Psoas muscle (tissue), 8 donors: ENCODE results near the gene PLA2G4B. TPM values are rescaled to one million over a fixed set of nuclear protein-coding genes. Genes with fewer than 3 reads are reported as not detected.

Source experiments
- ATAC-seq, 4 donors: fragments of 200-7000 bp; cut with Tn5 transposase; one replicate each; pipeline ENCODE4 v1.9.1; 2020; ENCODE audit warnings: moderate library complexity in 3 of 4, mild to moderate bottlenecking in 2 of 4
- DNase-seq, 2 donors: peaks; one replicate each; pipeline ENCODE4 v3.0.0-alpha.2; 2020
- H3K27ac ChIP-seq: fragments of 200-600 bp; one replicate; pipeline ENCODE4 v1.8.0; 2022
- H3K27me3 ChIP-seq, 3 donors: fragments of 200-600 bp in 1 of 3; one replicate each; pipeline versions ENCODE4 v1.6.1 to v1.8.0; 2013 to 2022; ENCODE audit warnings: low read length in 2 of 3, mild to moderate bottlenecking in 2 of 3, moderate library complexity in 1 of 3; ENCODE audit not compliant: insufficient read depth in 3 of 3
- H3K36me3 ChIP-seq, 2 donors: fragments of 200-600 bp in 1 of 2; one replicate each; pipeline versions ENCODE4 v1.6.1 to v1.8.0; 2013 to 2022; ENCODE audit warnings: low read depth in 1 of 2, mild to moderate bottlenecking in 1 of 2, moderate library complexity in 1 of 2; ENCODE audit not compliant: insufficient read depth in 1 of 2
- H3K4me1 ChIP-seq: fragments of 200-600 bp; one replicate; pipeline ENCODE4 v1.8.0; 2022
- H3K4me3 ChIP-seq: fragments of 200-600 bp; one replicate; pipeline ENCODE4 v1.8.0; 2022; ENCODE audit warnings: mild to moderate bottlenecking
- H3K9me3 ChIP-seq: fragments of 200-600 bp; one replicate; pipeline ENCODE4 v1.8.0; 2022
- CTCF ChIP-seq: fragments of 200-600 bp; IDR thresholded peaks from one replicate; pipeline ENCODE4 v1.8.0; 2022; ENCODE audit warnings: antibody characterized with exemption
- WGBS, 3 donors: extraction: QIAGEN DNeasy Blood & Tissue Kit; methylation state at CpG; one replicate each; pipeline versions ENCODE4 v1.1.6 to v1.1.7; 2013; 5-methylcytosine and 5-hydroxymethylcytosine counted together
- intact Hi-C, 2 donors: fragments of 100-400 bp; cut with DNase I; formaldehyde crosslinking; loops; one replicate each; pipeline versions ENCODE4 v1.11.0 to v1.14.2; 2022
- polyA plus RNA-seq, 3 donors: library from polyadenylated mRNA; stranded (reverse); fragments of 200-250 nt; gene quantifications; one replicate each; pipeline ENCODE4 v1.2.3, GENCODE V29; 2013
- total RNA-seq, 4 donors: library from RNA; stranded (reverse); fragmentation: NEBNext Ultra II Directional in 2 of 4; extraction: Animal tissue kit (Norgen Biotek cat#: 25700) in 2 of 4; gene quantifications; one replicate each; pipeline versions ENCODE4 v1.2.1 to v1.2.4, GENCODE V29; 2021 to 2023
- donor health status: healthy with polysubstance abuse.
- donor health status: DM: no; HTN: no; CAD: no; lungs with moderate emphysema.
- donor health status: Bipolar disorder and iron deficiency.
- donor health status: healthy.
- donor health status: DM: yes; HTN: yes; CAD: no.
- donor health status: DM: no; HTN: no; CAD: no.
- donor health status: DM: no; HTN: no; CAD: no.
- donor health status: DM: yes; HTN: yes; CAD: no.

PLA2G4B gene
- total and polyA plus RNA-seq, 7 donors, result 1.1 to 4.3 (median 1.4) TPM

GRCh38 chr15:41841131-41841530, 2.5 kb downstream of the PLA2G4B start:
- no peak overlapping the region for H3K27ac ChIP-seq
- no peak for TF ChIP-seq CTCF
- intact Hi-C loops, result loop anchor here in 1 of 2 donors (5.0 kb wide), 1 partner anchor 46 kb away; no protein-coding TSS in a partner anchor
- DNase-seq, result no peak
- no peak overlapping the region for H3K4me3 ChIP-seq
- H3K27me3 ChIP-seq, result no peaks in the 10 kb centered on the region
- peaks cover 0 to 50% of the 10 kb centered on the region in 2 donors for H3K36me3 ChIP-seq
- H3K4me1 ChIP-seq, result peaks cover 18% of the 10 kb centered on the region
- 95 to 99% (median 96%) methylated on average over 10 of the region's 10 CpGs for WGBS, 3 donors
- no peaks in the 10 kb centered on the region for H3K9me3 ChIP-seq
- ATAC-seq, result no peak

- no peak for ATAC-seq
- TF ChIP-seq CTCF, result no peak
- Histone ChIP-seq H3K9me3 (no peaks in the 10 kb centered on the region), H3K27ac (no peak overlapping the region), H3K4me1 (peaks cover 18% of the 10 kb centered on the region), H3K4me3 (no peak overlapping the region), H3K36me3 (peaks cover 0 to 59% of the 10 kb centered on the region in 2 donors), H3K27me3 (no peaks in the 10 kb centered on the region)
- WGBS, 3 donors, result 68 to 81% (median 69%) methylated on average over 11 to 12 of the region's 12 CpGs
- intact Hi-C loops, result loop anchor here in 1 of 2 donors (5.0 kb wide), 1 partner anchor 45 kb away; no protein-coding TSS in a partner anchor
- no peak for DNase-seq
Observed at GRCh38 chr15:41842229-41842628, 3.6 kb downstream of the PLA2G4B start.

- H3K36me3 ChIP-seq, result peaks cover 0 to 73% of the 10 kb centered on the region in 2 donors
- H3K27ac ChIP-seq, result no peak overlapping the region
- ATAC-seq, result no peak
- H3K4me3 ChIP-seq, result no peak overlapping the region
- 80 to 85% (median 82%) methylated on average over 9 to 10 of the region's 10 CpGs for WGBS, 3 donors
- no peaks in the 10 kb centered on the region for H3K9me3 ChIP-seq
- H3K27me3 ChIP-seq, result no peaks in the 10 kb centered on the region
- no peak for DNase-seq
- intact Hi-C loops, result loop anchor here in 1 of 2 donors (5.0 kb wide), 1 partner anchor 44 kb away; no protein-coding TSS in a partner anchor
- TF ChIP-seq CTCF, result no peak
- H3K4me1 ChIP-seq, result peaks cover 12% of the 10 kb centered on the region
Observed at GRCh38 chr15:41843571-41843970, 4.9 kb downstream of the PLA2G4B start.

- 87 to 88% (median 88%) methylated on average over 12 of the region's 12 CpGs for WGBS, 3 donors
- ATAC-seq, result no peak
- intact Hi-C loops, result loop anchor here in 1 of 2 donors (5.0 kb wide), 1 partner anchor 42 kb away; no protein-coding TSS in a partner anchor
Observed at GRCh38 chr15:41844814-41845213, 6.2 kb downstream of the PLA2G4B start.

More at GRCh38 chr15:41844814-41845213, 6.2 kb downstream of the PLA2G4B start:
- Histone ChIP-seq H3K27ac (no peak overlapping the region), H3K36me3 (peaks cover 0 to 76% of the 10 kb centered on the region in 2 donors), H3K4me3 (no peak overlapping the region), H3K4me1 (no peaks in the 10 kb centered on the region), H3K9me3 (no peaks in the 10 kb centered on the region), H3K27me3 (no peaks in the 10 kb centered on the region)
- TF ChIP-seq CTCF, result no peak
- DNase-seq, result no peak
